ENCODE data around the gene TACC2. TPM values are rescaled to one million over a fixed set of nuclear protein-coding genes. Genes with fewer than 3 reads are reported as not detected.
"Not testable (repeated sequence)": the region's sequence is repeated elsewhere in the genome, so short reads cannot be mapped to it uniquely, and the experiment has no call there.

Gene TACC2
- total RNA-seq, 4 donors from 2014 or later, result 105 to 334 (median 235) TPM

DNA sequence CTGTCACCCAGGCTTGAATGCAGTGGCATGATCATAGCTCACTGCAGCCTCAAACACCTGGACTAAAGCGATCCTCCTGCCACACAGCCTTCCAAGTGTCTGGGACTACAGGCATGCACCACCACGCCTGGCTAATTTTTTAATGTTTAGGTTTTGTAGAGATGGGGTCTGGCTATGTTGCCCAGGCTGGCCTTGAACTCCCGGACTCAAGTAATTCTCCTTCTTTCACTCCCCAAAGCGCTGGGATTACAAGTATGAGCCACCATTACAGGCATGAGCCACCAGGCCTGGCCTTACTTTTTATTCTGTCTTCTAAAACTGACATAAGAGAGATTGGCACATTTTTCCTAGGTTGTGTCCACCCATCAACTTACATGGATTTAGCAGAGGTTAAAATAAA, 33.3 kb downstream of the TACC2 start:
- peak overlapping the region; percentile 91 to 98 (median 95) for H3K27ac ChIP-seq
- peak overlapping the region in 2 of 4 donors; percentile 15 to 44 for H3K4me3 ChIP-seq
- TF ChIP-seq CTCF (IDR thresholded peaks at IDR 0.05 in 4 of 5, conservative IDR thresholded peaks at IDR 0.05 in 1 of 5) (no peak), POLR2A (IDR thresholded peaks at IDR 0.05) (no peak)
- DNase-seq (peak in 1 of 2 donors; percentile 8), ATAC-seq (no peak)
- intact Hi-C loops (cut with DNase I; ENCODE audit: low total_unique reads) (no loop called here), in situ Hi-C loops (cut with MboI; ENCODE audit: low sequenced_read_pairs in 4 of 4) (no loop called here)
- no peaks in the 10 kb centered on the region for H3K27me3 ChIP-seq
- peaks cover 0 to 5% of the 10 kb centered on the region in 2 donors for H3K36me3 ChIP-seq
- no peaks in the 10 kb centered on the region for H3K9me3 ChIP-seq
- H3K4me1 ChIP-seq, result peaks cover 50 to 51% of the 10 kb centered on the region in 2 donors

DNA sequence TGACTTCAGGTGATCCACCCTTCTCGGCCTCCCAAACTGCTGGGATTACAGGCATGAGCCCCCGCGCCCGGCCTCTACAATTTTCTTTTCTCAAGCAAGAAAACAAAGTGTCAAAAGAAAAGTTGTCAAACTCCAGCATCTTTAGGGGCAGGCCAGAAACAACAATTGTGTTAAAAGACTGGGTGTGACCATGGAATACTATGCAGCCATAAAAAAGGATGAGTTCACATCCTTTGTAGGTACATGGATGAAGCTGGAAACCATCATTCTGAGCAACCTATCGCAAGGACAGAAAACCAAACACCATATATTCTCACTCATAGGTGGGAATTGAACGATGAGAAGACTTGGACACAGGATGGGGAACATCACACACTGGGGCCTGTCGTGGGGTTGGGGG, 34.3 kb downstream of the TACC2 start:
- ATAC-seq, result not testable (repeated sequence)
- H3K4me1 ChIP-seq, result peaks cover 43 to 46% of the 10 kb centered on the region in 2 donors

DNA sequence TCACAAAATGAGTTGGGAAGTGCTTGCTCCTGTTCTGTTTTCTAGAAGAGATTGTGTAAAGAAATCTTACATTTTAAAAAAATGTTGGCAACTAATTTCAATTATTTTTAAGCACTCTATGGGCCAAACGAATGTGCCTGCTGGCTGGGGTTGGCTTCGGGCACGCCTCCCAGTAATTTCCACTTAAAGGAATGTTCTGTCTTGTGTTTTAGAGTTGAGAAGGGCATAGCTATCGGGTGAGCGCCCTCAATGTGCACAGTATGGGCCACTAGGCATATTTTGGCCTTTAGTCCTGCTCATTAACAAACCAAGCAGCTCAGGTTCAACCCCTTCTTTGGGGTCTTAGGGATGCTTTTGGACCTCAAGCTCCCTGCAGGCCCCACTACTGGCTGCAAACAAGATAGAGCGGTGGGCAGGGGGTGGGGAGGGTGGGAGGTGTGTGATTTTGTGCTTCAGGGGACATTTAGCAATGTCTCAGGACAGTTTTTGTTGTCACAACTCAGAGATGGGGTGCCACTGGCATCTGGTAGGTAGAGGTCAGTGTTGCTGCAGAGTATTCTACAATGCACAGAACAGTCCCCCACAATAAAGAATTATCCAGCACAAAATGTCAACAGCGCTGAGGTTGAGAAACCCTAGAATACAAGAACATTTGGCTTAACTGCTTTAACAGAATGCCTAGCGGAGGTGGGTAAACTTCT, 40.7 kb downstream of the TACC2 start:
- peak in 2 of 5 experiments; percentile 28 to 32 for TF ChIP-seq CTCF (IDR thresholded peaks at IDR 0.05 in 4 of 5, conservative IDR thresholded peaks at IDR 0.05 in 1 of 5)
- TF ChIP-seq POLR2A (IDR thresholded peaks at IDR 0.05), result no peak
- Histone ChIP-seq H3K27me3 (no peaks in the 10 kb centered on the region), H3K36me3 (no peaks in the 10 kb centered on the region), H3K4me3 (peak overlapping the region in 2 of 4 donors; percentile 14 to 30), H3K4me1 (peaks cover 42 to 47% of the 10 kb centered on the region in 2 donors), H3K27ac (peak overlapping the region; percentile 75 to 90 (median 81)), H3K9me3 (no peaks in the 10 kb centered on the region)
- DNase-seq (peak; percentile 48 to 68), ATAC-seq (peak; percentile 57 to 66)
- in situ Hi-C loops (cut with MboI; ENCODE audit: low sequenced_read_pairs in 4 of 4) (no loop called here), intact Hi-C loops (cut with DNase I; ENCODE audit: low total_unique reads) (no loop called here)

More for the DNA sequence above, 34.3 kb downstream of the TACC2 start:
- H3K4me3 ChIP-seq; DNase-seq; intact Hi-C loops (cut with DNase I; ENCODE audit: low total_unique reads); H3K27me3 ChIP-seq; H3K36me3 ChIP-seq; in situ Hi-C loops (cut with MboI; ENCODE audit: low sequenced_read_pairs in 4 of 4); H3K9me3 ChIP-seq: not testable (repeated sequence)
- peak overlapping the region; percentile 91 to 98 (median 95) for H3K27ac ChIP-seq

GRCh38 chr10:122030200-122030552, 41.2 kb downstream of the TACC2 start:
- intact Hi-C loops (cut with DNase I; ENCODE audit: low total_unique reads), result no loop called here
- in situ Hi-C loops (cut with MboI; ENCODE audit: low sequenced_read_pairs in 4 of 4), result no loop called here

More at GRCh38 chr10:122030200-122030552, 41.2 kb downstream of the TACC2 start:
- Histone ChIP-seq H3K27me3 (no peaks in the 10 kb centered on the region), H3K4me3 (peak overlapping the region in 1 of 4 donors; percentile 4), H3K4me1 (peaks cover 40 to 49% of the 10 kb centered on the region in 2 donors), H3K36me3 (no peaks in the 10 kb centered on the region), H3K27ac (peak overlapping the region; percentile 75 to 90 (median 81)), H3K9me3 (no peaks in the 10 kb centered on the region)
- ATAC-seq (no peak), DNase-seq (no peak)
- TF ChIP-seq CTCF (IDR thresholded peaks at IDR 0.05 in 4 of 5, conservative IDR thresholded peaks at IDR 0.05 in 1 of 5) (no peak), POLR2A (IDR thresholded peaks at IDR 0.05) (no peak)

Measured in gastrocnemius medialis (tissue), 4 donors.